ENCODE measurements around the gene FAM204A. TPM values are rescaled to one million over a fixed set of nuclear protein-coding genes. Genes with fewer than 3 reads are reported as not detected.

Gene FAM204A
- total and polyA plus RNA-seq, 2 of the 13 experiments (the other 11 are each of a cell fraction or from before 2014, with no cell fraction given), result 9.2 to 61.0 TPM

- TF ChIP-seq MYPOP (CRISPR knock-in tag; IDR thresholded peaks at IDR 0.05), result no peak
- no peak for TF ChIP-seq PAX8 (CRISPR knock-in tag; IDR thresholded peaks at IDR 0.05; ENCODE audit: borderline replicate concordance)
- no peak for TF ChIP-seq ZNF674 (CRISPR knock-in tag; IDR thresholded peaks at IDR 0.05; ENCODE audit: low read depth)
- TF ChIP-seq GATAD2A (CRISPR knock-in tag; IDR thresholded peaks at IDR 0.05), result no peak
- no peak for TF ChIP-seq ZFP90 (CRISPR knock-in tag; IDR thresholded peaks at IDR 0.05; ENCODE audit: borderline replicate concordance)
- no peak for TF ChIP-seq ZNF652 (CRISPR knock-in tag; IDR thresholded peaks at IDR 0.05; ENCODE audit: borderline replicate concordance, low read depth)
- TF ChIP-seq ZNF143 (CRISPR knock-in tag; IDR thresholded peaks at IDR 0.05), result no peak
- TF ChIP-seq FOXK1 (CRISPR knock-in tag; IDR thresholded peaks at IDR 0.05; ENCODE audit: borderline replicate concordance, low read depth), result no peak
- TF ChIP-seq NFIB (CRISPR knock-in tag; IDR thresholded peaks at IDR 0.05; ENCODE audit: borderline replicate concordance), result no peak
- TF ChIP-seq ZNF564 (CRISPR knock-in tag; IDR thresholded peaks at IDR 0.05), result no peak
- TF ChIP-seq ZNF605 (CRISPR knock-in tag; IDR thresholded peaks at IDR 0.05), result no peak
- TF ChIP-seq MED8 (CRISPR knock-in tag; IDR thresholded peaks at IDR 0.05; ENCODE audit: insufficient replicate concordance), result no peak
- TF ChIP-seq PPARG (CRISPR knock-in tag; conservative IDR thresholded peaks at IDR 0.05), result no peak
These were observed 32.3 kb upstream of the FAM204A start (continued) for GRCh38 chr10:118374404-118374803.

DNA sequence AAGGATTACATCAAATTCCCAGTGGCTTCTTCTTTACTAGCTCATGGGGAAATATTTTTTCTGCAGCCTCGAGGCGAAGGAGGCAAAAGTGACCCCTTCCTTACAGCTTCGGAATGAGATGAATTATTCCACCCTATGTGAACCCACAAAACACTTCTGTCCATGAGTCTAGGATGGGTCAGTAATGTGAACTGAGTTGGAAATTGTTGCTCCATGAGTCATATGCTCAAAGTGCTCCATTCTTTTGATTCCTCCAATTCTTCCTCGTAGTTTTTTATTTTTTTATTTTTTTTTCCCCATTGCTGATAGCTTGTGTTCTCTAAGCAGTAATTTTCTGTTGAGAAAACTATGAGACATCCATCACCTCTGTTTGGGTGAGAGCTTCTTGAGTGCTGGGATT, 31.7 kb upstream of the FAM204A start:
- Histone ChIP-seq H3K27ac (ENCODE audit: extremely low read length, insufficient read depth, low read length) (no peak overlapping the region), H4K20me1 (ENCODE audit: insufficient read depth, low read length) (no peaks in the 10 kb centered on the region), H3K4me2 (ENCODE audit: low read depth, low read length) (no peak overlapping the region), H2AFZ (ENCODE audit: low read length) (no peak overlapping the region), H3K9me3 (ENCODE audit: low read length) (no peaks in the 10 kb centered on the region), H3K4me1 (ENCODE audit: insufficient read depth, low read length) (no peaks in the 10 kb centered on the region), H3K4me3 (replicated peaks in 1 of 3; ENCODE audit: insufficient read depth in 1 of 3, low read depth in 2 of 3, low read length in 3 of 3) (no peak overlapping the region), H3K36me3 (replicated peaks in 1 of 2; ENCODE audit: control insufficient read depth in 1 of 2, insufficient read depth in 2 of 2, low read length in 2 of 2) (no peaks in the 10 kb centered on the region), H3K9ac (ENCODE audit: insufficient read depth, low read depth, low read length) (no peak overlapping the region), H3K79me2 (ENCODE audit: insufficient read depth, low read length) (no peaks in the 10 kb centered on the region), H3K27me3 (ENCODE audit: control insufficient read depth in 1 of 2, insufficient read depth in 2 of 2, low read length in 2 of 2) (no peaks in the 10 kb centered on the region)
- ATAC-seq (no peak), DNase-seq (ENCODE audit: low spot score) (peak; percentile 7), FAIRE-seq (no peak)
- BruUV-seq (replicated peaks), result no TSS peak
- ChIA-PET POLR2A (no interaction called here), CTCF (ENCODE audit: low intra/inter-chr PET ratio, low total read pairs) (no interaction called here)
- in situ Hi-C loops (cut with HindIII; ENCODE audit: extremely low pct_ligation_motif_present, low pct_unique_long_range_greater_than_20kb), result no loop called here
- TF ChIP-seq FOSL2 (CRISPR knock-in tag; IDR thresholded peaks at IDR 0.05) (0 out of 2 replicates have a peak, but pooled peaks have one; percentile 20), NCOA5 (CRISPR knock-in tag; IDR thresholded peaks at IDR 0.05) (no peak)
- TF ChIP-seq, protein P1, sequence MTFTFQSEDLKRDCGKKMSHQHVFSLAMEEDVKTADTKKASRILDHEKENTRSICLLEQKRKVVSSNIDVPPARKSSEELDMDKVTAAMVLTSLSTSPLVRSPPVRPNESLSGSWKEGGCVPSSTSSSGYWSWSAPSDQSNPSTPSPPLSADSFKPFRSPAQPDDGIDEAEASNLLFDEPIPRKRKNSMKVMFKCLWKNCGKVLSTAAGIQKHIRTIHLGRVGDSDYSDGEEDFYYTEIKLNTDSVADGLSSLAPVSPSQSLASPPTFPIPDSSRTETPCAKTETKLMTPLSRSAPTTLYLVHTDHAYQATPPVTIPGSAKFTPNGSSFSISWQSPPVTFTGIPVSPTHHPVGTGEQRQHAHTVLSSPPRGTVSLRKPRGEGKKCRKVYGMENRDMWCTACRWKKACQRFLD (CRISPR knock-in tag; IDR thresholded peaks at IDR 0.05; ENCODE audit: borderline replicate concordance), result no peak
- WGBS (ENCODE audit: low lambda C conversion rate), result 16% methylated on average over 4 of the region's 4 CpGs
- intact Hi-C loops (cut with micrococcal nuclease; ENCODE audit: unreplicated experiment), result no loop called here
